GM21526 (cell line): ENCODE results near the gene DGUOK.
"Not testable (repeated sequence)": the region's sequence is repeated elsewhere in the genome, so short reads cannot be mapped to it uniquely, and the experiment has no call there.

Source experiments
- ATAC-seq: cut with Tn5 transposase; IDR thresholded peaks from one replicate; pipeline ENCODE4 v1.9.1; 2021; ENCODE audit warnings: moderate library complexity; ENCODE audit not compliant: unreplicated experiment, low FRiP score

The DGUOK gene

GRCh38 chr2:73926493-73927327, at the start of gene DGUOK:
Gene DGUOK, plus strand, starts transcription at chr2:73926880. Its CDS starts 31 bp downstream, at chr2:73926911.
- ATAC-seq: peak; percentile 99

- no peak for ATAC-seq
Observed at GRCh38 chr2:73877071-73877802, 49.4 kb upstream of the DGUOK start.

DNA sequence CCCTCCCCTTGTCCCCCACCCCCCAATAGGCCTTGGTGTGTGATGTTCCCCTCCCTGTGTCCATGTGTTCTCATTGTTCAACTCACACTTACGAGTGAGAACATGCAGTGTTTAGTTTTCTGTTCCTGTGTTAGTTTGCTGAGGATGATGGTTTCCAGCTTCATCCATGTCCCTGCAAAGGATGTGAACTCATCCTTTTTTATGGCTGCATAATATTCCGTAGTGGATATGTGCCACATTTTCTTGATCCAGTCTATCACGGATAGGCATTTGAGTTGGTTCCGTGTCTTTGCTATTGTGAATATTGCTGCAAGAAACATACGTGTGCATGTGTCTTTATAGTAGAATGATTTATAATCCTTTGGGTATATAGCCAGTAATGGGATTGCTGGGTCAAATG, 48.7 kb upstream of the DGUOK start:
- ATAC-seq: not testable (repeated sequence)

DNA sequence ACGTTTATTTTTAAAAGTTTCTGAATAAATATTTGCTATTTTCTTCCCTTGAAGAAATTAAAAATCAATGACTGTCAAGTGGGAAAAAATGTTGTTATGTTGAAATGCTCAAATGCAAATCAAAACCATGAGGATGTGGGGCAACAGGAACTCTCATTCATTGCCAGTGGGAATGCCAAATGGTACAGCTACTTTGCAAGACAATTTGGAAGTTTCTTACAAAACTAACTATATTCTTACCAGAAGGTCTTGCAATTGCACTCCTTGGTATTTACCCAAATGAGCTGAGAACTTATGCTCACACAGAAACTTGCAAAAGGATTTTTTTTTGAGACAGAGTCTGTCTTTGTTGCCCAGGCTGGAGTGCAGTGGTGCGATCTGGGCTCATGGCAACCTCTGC, 41.3 kb upstream of the DGUOK start:
- no peak for ATAC-seq

DNA sequence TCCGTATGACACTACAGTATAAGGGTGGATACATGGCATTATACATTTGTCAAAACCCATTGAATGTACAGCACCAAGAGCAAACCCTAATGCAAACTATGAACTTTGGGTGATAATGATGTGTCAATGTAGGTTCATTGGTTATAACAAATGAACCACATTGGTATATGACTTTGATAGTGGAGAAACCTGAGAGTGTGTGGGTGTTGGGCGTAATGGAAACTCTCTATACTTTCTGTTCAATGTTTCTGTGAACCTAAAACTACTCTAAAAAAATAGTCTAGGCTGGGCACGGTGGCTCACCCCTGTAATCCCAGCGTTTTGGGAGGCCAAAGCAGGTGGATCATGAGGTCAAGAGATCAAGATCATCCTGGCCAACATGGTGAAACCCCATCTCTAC, 40.3 kb upstream of the DGUOK start:
- ATAC-seq: no peak

- ATAC-seq: not testable (repeated sequence)
Observed at GRCh38 chr2:73887596-73888353, 38.9 kb upstream of the DGUOK start.

DNA sequence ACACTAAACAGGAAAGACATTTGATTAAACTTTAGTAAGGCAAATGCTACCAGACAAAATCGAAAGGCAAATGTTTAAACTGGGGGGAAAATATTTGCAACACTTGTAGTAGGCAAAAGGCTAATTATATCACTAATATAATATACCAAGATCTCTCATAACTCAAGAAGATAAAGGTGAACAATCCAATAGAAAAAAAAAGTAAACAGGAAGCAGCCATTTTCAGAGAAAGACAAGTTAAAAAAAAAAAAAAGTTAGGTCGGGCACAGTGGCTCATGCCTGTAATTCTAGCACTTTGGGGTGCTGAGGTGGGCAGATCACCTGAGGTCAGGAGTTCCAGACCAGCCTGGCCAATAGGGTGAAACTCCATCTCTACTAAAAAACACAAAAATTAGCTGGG, 38.3 kb upstream of the DGUOK start:
- ATAC-seq: no peak

DNA sequence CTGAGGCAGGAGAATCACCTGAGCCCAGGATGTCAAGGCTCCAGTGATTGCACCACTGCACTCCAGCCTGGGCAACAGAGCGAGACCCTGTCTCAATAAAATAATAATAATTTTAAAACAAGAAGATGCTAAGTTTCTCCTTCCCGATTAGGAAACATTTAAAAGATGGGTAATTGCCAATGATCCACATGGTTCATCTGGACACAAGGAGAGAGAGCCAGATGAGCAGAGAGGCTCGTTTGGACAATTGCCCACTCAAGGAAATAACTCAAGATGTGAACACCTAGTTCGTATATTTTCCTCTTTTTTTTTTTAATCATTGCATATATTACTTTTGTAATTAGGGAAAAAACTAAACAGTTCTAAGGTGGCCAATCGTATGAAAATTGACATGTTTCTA, 37.5 kb upstream of the DGUOK start:
- no peak for ATAC-seq

- no peak for ATAC-seq
Observed at GRCh38 chr2:73890301-73891092, 36.2 kb upstream of the DGUOK start.

- ATAC-seq: no peak
Observed at GRCh38 chr2:73891276-73891901, 35.3 kb upstream of the DGUOK start.

GRCh38 chr2:73892631-73893329, 33.9 kb upstream of the DGUOK start, which contains the start of gene ACTG2:
Gene ACTG2, plus strand, starts transcription at chr2:73893008. Its CDS starts 8,304 bp downstream, at chr2:73901312.
- no peak for ATAC-seq

DNA sequence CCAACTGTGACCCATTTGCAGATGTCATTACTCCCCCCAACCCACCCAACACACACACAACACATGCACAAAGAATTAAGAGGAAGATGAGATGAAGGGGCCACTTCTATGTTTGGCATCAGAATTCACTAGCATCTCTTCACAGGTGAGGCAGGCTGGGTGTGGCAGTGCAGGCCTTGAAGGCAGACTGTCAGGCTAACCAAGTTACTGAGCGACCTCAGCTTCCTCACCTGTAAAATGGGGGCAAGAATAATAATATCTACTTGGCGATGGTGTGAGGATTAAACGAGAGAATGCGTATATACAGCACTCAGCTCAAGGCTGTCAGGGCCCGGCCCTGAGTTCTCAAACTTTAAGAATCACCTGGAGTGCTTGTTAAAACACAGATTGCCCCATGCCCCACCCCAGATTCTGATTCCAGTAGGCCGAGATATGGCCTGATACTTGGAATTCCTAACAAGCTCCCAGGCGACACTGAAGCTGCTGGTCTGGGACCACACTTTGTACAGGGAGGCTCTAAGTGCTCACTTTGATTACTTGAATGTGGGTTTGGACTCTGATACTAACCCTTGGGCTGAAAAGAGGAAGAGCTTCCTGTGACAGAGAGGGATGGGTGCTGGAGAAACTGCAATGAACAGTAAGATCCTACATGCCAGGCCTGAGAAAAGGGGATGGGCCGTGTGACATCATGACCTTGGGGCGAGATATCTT, 32.8 kb upstream of the DGUOK start:
- no peak for ATAC-seq

GRCh38 chr2:73894475-73894850, 32.2 kb upstream of the DGUOK start:
- no peak for ATAC-seq

GRCh38 chr2:73894877-73895276, 31.8 kb upstream of the DGUOK start:
- ATAC-seq: no peak

DNA sequence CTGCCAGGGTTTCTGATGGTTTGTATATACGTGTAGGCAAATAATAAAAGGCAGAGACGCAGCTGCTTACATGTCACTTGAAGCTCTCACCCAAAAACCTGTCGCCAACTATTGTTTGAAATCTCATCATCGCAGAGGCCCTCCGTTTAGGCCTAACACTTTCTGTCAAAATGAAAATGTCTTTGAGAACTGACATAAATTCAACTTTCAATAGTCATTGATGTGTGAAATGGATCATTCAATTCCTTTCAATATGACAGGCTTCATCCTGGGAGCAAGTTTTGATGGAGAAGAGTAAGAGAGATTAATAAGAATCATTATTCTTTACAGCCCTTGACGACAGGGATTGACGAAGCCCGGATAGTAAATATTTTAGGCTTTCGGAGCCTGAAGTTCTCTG, 31.2 kb upstream of the DGUOK start:
- no peak for ATAC-seq

GRCh38 chr2:73896362-73897239, 30.1 kb upstream of the DGUOK start:
- ATAC-seq: no peak

GRCh38 chr2:73897240-73897583, 29.5 kb upstream of the DGUOK start:
- ATAC-seq: no peak

- no peak for ATAC-seq
Observed at GRCh38 chr2:73897934-73898333, 28.7 kb upstream of the DGUOK start.
